Esophagus squamous epithelium (tissue), 5 donors: ENCODE results near the gene NT5DC1. TPM values are rescaled to one million over a fixed set of nuclear protein-coding genes. Genes with fewer than 3 reads are reported as not detected.
"Not testable (repeated sequence)": the region's sequence is repeated elsewhere in the genome, so short reads cannot be mapped to it uniquely, and the experiment has no call there.

Source experiments
- DNase-seq: peaks from one replicate; lab custom pipeline; 2025; lab: John Stamatoyannopoulos, UW
- H3K27ac ChIP-seq, 4 donors: fragments of 200-600 bp; sonication (generic); one replicate each; pipeline ENCODE4 v1.5.1; 2016 to 2019; ENCODE audit warnings: mild to moderate bottlenecking in 1 of 4
- H3K27me3 ChIP-seq, 4 donors: fragments of 200-600 bp; sonication (generic); 1 replicate in 3 of 4; 2 replicates in 1 of 4; pipeline versions ENCODE4 v1.5.1 to v1.6.0; 2017 to 2021; ENCODE audit warnings: antibody characterized with exemption in 1 of 4
- H3K36me3 ChIP-seq, 3 donors: fragments of 200-600 bp; sonication (generic); one replicate each; pipeline ENCODE4 v1.5.1; 2016 to 2019
- H3K4me1 ChIP-seq, 3 donors: fragments of 200-600 bp; sonication (generic); one replicate each; pipeline ENCODE4 v1.5.1; 2017 to 2019
- H3K4me3 ChIP-seq, 4 donors: fragments of 200-600 bp; sonication (generic); 1 replicate in 3 of 4; 2 replicates in 1 of 4; pipeline ENCODE4 v1.5.1; 2016 to 2019; ENCODE audit warnings: mild to moderate bottlenecking in 2 of 4, moderate library complexity in 1 of 4
- H3K9me3 ChIP-seq, 3 donors: fragments of 200-600 bp; sonication (generic); one replicate each; pipeline ENCODE4 v1.5.1; 2016 to 2019
- CTCF ChIP-seq, 6 experiments: fragments of 450-650 bp in 4 of 6; fragments of 200-600 bp in 2 of 6; sonication (generic) in 2 of 6; IDR thresholded peaks; one replicate each; pipeline ENCODE4 v1.5.1; 2016 to 2019; ENCODE audit warnings: antibody characterized with exemption in 6 of 6, mild to moderate bottlenecking in 4 of 6, moderate library complexity in 4 of 6
- POLR2A ChIP-seq, 4 donors: fragments of 450-650 bp; IDR thresholded peaks; one replicate each; pipeline ENCODE4 v1.6.1; 2017; ENCODE audit warnings: antibody characterized with exemption in 4 of 4, mild to moderate bottlenecking in 4 of 4, moderate library complexity in 3 of 4
- WGBS, 2 donors: methylation state at CpG; one replicate each; pipeline ENCODE4 v1.1.5; 2018; 5-methylcytosine and 5-hydroxymethylcytosine counted together
- intact Hi-C: fragments of 100-400 bp; cut with DNase I; formaldehyde crosslinking; loops from one replicate; pipeline ENCODE4 v1.15.0; 2022
- total RNA-seq, 4 donors: library from RNA; depleted of rRNA; stranded (reverse); fragments of >200 nt; gene quantifications; one replicate each; pipeline ENCODE4 v1.1.0, GENCODE V29; 2016
- donor health status: DM: yes; HTN: yes; CAD: no.

The NT5DC1 gene
- total RNA-seq, 4 donors from 2014 or later = 6.3 to 11.7 (median 8.3) TPM

GRCh38 chr6:116087437-116088027, 13.1 kb upstream of the NT5DC1 start:
- intact Hi-C loops = no loop called here
- 46 to 57% methylated on average over 4 of the region's 4 CpGs for WGBS, 2 donors
- Histone ChIP-seq H3K27ac (peak overlapping the region in 1 of 4 donors; percentile 25), H3K27me3 (no peaks in the 10 kb centered on the region), H3K9me3 (no peaks in the 10 kb centered on the region), H3K36me3 (no peaks in the 10 kb centered on the region), H3K4me1 (peaks cover 0 to 13% (median 0%) of the 10 kb centered on the region in 3 donors), H3K4me3 (no peak overlapping the region)
- TF ChIP-seq POLR2A (IDR thresholded peaks at IDR 0.05) = no peak
- TF ChIP-seq CTCF (IDR thresholded peaks at IDR 0.05) = no peak
- DNase-seq = no peak

- DNase-seq = no peak
Measured at GRCh38 chr6:116088946-116089345, 11.7 kb upstream of the NT5DC1 start.

GRCh38 chr6:116090251-116090650, 10.4 kb upstream of the NT5DC1 start:
- WGBS, 2 donors = 64 to 73% methylated on average over 2 of the region's 2 CpGs
- intact Hi-C loops = no loop called here

More at GRCh38 chr6:116088946-116089345, 11.7 kb upstream of the NT5DC1 start:
- Histone ChIP-seq H3K4me1 (peaks cover 0 to 13% (median 0%) of the 10 kb centered on the region in 3 donors), H3K27ac (no peak overlapping the region), H3K9me3 (no peaks in the 10 kb centered on the region), H3K36me3 (no peaks in the 10 kb centered on the region), H3K4me3 (no peak overlapping the region), H3K27me3 (no peaks in the 10 kb centered on the region)
- intact Hi-C loops = no loop called here
- TF ChIP-seq CTCF (IDR thresholded peaks at IDR 0.05) = no peak
- TF ChIP-seq POLR2A (IDR thresholded peaks at IDR 0.05) = no peak

GRCh38 chr6:116094041-116094440, 6.6 kb upstream of the NT5DC1 start:
- 92 to 93% methylated on average over 6 to 7 of the region's 7 CpGs for WGBS, 2 donors
- no peaks in the 10 kb centered on the region for H3K27me3 ChIP-seq
- no peak overlapping the region for H3K27ac ChIP-seq
- TF ChIP-seq POLR2A (IDR thresholded peaks at IDR 0.05) (no peak), CTCF (IDR thresholded peaks at IDR 0.05) (no peak)
- no peak overlapping the region for H3K4me3 ChIP-seq
- H3K9me3 ChIP-seq = peaks cover 0 to 11% (median 8%) of the 10 kb centered on the region in 3 donors
- H3K4me1 ChIP-seq = peaks cover 0 to 2% (median 0%) of the 10 kb centered on the region in 3 donors
- DNase-seq = no peak
- intact Hi-C loops = no loop called here
- H3K36me3 ChIP-seq = no peaks in the 10 kb centered on the region

More at GRCh38 chr6:116090251-116090650, 10.4 kb upstream of the NT5DC1 start:
- peaks cover 0 to 13% (median 0%) of the 10 kb centered on the region in 3 donors for H3K4me1 ChIP-seq
- no peaks in the 10 kb centered on the region for H3K9me3 ChIP-seq
- no peaks in the 10 kb centered on the region for H3K27me3 ChIP-seq
- no peak for DNase-seq
- TF ChIP-seq CTCF (IDR thresholded peaks at IDR 0.05) (no peak), POLR2A (IDR thresholded peaks at IDR 0.05) (no peak)
- H3K27ac ChIP-seq = no peak overlapping the region
- no peaks in the 10 kb centered on the region for H3K36me3 ChIP-seq
- H3K4me3 ChIP-seq = no peak overlapping the region

- H3K4me3 ChIP-seq, H3K36me3 ChIP-seq, intact Hi-C loops, DNase-seq, H3K27ac ChIP-seq, H3K27me3 ChIP-seq: not testable (repeated sequence)
- Histone ChIP-seq H3K9me3 (peaks cover 0 to 11% (median 8%) of the 10 kb centered on the region in 3 donors), H3K4me1 (peaks cover 0 to 17% (median 0%) of the 10 kb centered on the region in 3 donors)
- 81 to 83% methylated on average over 6 to 7 of the region's 9 CpGs for WGBS, 2 donors
Measured at GRCh38 chr6:116096048-116096759, 4.4 kb upstream of the NT5DC1 start.
